K562 (cell line): ENCODE results near the gene GRP.

ENCODE experiments used
- CEBPG ChIP-seq, 3 experiments: fragments of 200-800 bp in 1 of 3; sonication (Bioruptor generic) in 1 of 3; sonication (generic) in 1 of 3; formaldehyde crosslinking in 1 of 3; IDR thresholded peaks in 2 of 3; conservative IDR thresholded peaks in 1 of 3; 2 replicates each; pipeline versions ENCODE4 v1.6.1 to v1.8.0; 2016 to 2022; ENCODE audit warnings: missing compliant biosample characterization in 2 of 3, missing genetic modification characterization in 2 of 3, mild to moderate bottlenecking in 1 of 3, missing genetic modification reagents in 1 of 3
- CREM ChIP-seq: IDR thresholded peaks from 2 replicates; pipeline ENCODE4 v1.6.1; 2014; ENCODE audit warnings: antibody characterized with exemption, low read depth
- CTCF ChIP-seq, 3 experiments: IDR thresholded peaks in 2 of 3; conservative IDR thresholded peaks in 1 of 3; 2 replicates each; pipeline ENCODE4 v1.5.1; 2011 to 2012; ENCODE audit warnings: low read length in 3 of 3, mild to moderate bottlenecking in 3 of 3, control low read depth in 2 of 3, improper control_type of control experiment in 1 of 3, inconsistent platforms in 1 of 3, low read depth in 1 of 3, mixed read lengths in 1 of 3, moderate library complexity in 1 of 3; ENCODE audit not compliant: insufficient read depth in 2 of 3
- EZH2 ChIP-seq: IDR thresholded peaks from 2 replicates; pipeline ENCODE4 v1.6.1; 2012; ENCODE audit warnings: low read depth, mild to moderate bottlenecking, inconsistent platforms, low read length, borderline replicate concordance
- MED1 ChIP-seq: sonication (generic); formaldehyde crosslinking; IDR thresholded peaks from 2 replicates; pipeline ENCODE4 v1.8.1; 2023; ENCODE audit warnings: missing genetic modification reagents, borderline replicate concordance
- NR2C1 ChIP-seq, 2 experiments: fragments of 450-650 bp; IDR thresholded peaks; 2 replicates each; pipeline ENCODE4 v1.6.1; 2017; ENCODE audit warnings: mild to moderate bottlenecking in 2 of 2, antibody characterized with exemption in 1 of 2, inconsistent platforms in 1 of 2, missing compliant biosample characterization in 1 of 2, missing genetic modification characterization in 1 of 2
- PCBP1 ChIP-seq: fragments of 200-400 bp; formaldehyde crosslinking; IDR thresholded peaks from 2 replicates; pipeline ENCODE4 v1.6.1; 2018; ENCODE audit warnings: mild to moderate bottlenecking, low read depth, low read length; ENCODE audit not compliant: poor library complexity, severe bottlenecking
- POLR2A ChIP-seq: fragments of 450-650 bp; conservative IDR thresholded peaks from 2 replicates; pipeline ENCODE4 v1.6.1; 2016
- TBL1XR1 ChIP-seq, 2 experiments: IDR thresholded peaks; 2 replicates each; pipeline ENCODE4 v1.6.1; 2012; ENCODE audit warnings: improper control_type of control experiment in 2 of 2, low read length in 2 of 2, mild to moderate bottlenecking in 1 of 2
- ZBTB11 ChIP-seq, 3 experiments: fragments of 200-800 bp in 1 of 3; fragments of 250-450 bp in 1 of 3; fragments of 450-650 bp in 1 of 3; sonication (Bioruptor Pico) in 1 of 3; sonication (Bioruptor generic) in 1 of 3; formaldehyde crosslinking in 1 of 3; IDR thresholded peaks; 2 replicates each; pipeline versions ENCODE4 v1.6.1 to v1.8.0; 2016 to 2022; ENCODE audit warnings: mild to moderate bottlenecking in 2 of 3, missing genetic modification characterization in 2 of 3, missing compliant biosample characterization in 1 of 3, moderate library complexity in 1 of 3
- ZNF24 ChIP-seq: fragments of 450-650 bp; IDR thresholded peaks from 2 replicates; pipeline ENCODE4 v1.6.1; 2016
- TF ChIP-seq, protein P1 (sequence below): fragments of 450-650 bp; formaldehyde crosslinking; IDR thresholded peaks from 2 replicates; pipeline ENCODE4 v1.4.0; 2020; ENCODE audit warnings: mild to moderate bottlenecking, mixed read lengths

GRCh38 chr18:59271606-59272220 lies 51.8 kb downstream of the GRP start:
- no peak for TF ChIP-seq ZNF24
- TF ChIP-seq MED1 (CRISPR knock-in tag): no peak
- TF ChIP-seq CTCF (IDR thresholded peaks at IDR 0.05 in 2 of 3, conservative IDR thresholded peaks at IDR 0.05 in 1 of 3; ENCODE audit: insufficient read depth in 2 of 3, low read depth in 1 of 3, low read length in 3 of 3): no peak
- TF ChIP-seq, protein P1, sequence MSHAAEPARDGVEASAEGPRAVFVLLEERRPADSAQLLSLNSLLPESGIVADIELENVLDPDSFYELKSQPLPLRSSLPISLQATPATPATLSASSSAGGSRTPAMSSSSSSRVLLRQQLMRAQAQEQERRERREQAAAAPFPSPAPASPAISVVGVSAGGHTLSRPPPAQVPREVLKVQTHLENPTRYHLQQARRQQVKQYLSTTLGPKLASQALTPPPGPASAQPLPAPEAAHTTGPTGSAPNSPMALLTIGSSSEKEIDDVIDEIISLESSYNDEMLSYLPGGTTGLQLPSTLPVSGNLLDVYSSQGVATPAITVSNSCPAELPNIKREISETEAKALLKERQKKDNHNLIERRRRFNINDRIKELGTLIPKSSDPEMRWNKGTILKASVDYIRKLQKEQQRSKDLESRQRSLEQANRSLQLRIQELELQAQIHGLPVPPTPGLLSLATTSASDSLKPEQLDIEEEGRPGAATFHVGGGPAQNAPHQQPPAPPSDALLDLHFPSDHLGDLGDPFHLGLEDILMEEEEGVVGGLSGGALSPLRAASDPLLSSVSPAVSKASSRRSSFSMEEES (CRISPR knock-in tag): no peak
- no peak for TF ChIP-seq CEBPG (CRISPR knock-in tag; IDR thresholded peaks at IDR 0.05)
- TF ChIP-seq CEBPG (tag; conservative IDR thresholded peaks at IDR 0.05 in 1 of 2, IDR thresholded peaks at IDR 0.05 in 1 of 2): no peak
- TF ChIP-seq ZBTB11 (CRISPR knock-in tag; IDR thresholded peaks at IDR 0.05): no peak
- no peak for TF ChIP-seq CREM
- no peak for TF ChIP-seq POLR2A
- no peak for TF ChIP-seq EZH2
- TF ChIP-seq PCBP1: no peak
- TF ChIP-seq NR2C1 (IDR thresholded peaks at IDR 0.05): no peak
- TF ChIP-seq NR2C1 (tag; IDR thresholded peaks at IDR 0.05): no peak
- no peak for TF ChIP-seq TBL1XR1 (IDR thresholded peaks at IDR 0.05; ENCODE audit: low read length in 2 of 2)
